HCT116 (cell line): ENCODE measurements around the gene TELO2. TPM values are rescaled to one million over a fixed set of nuclear protein-coding genes. Genes with fewer than 3 reads are reported as not detected.

Source experiments
- ATAC-seq: fragments of 200-7000 bp; cut with Tn5 transposase; 2 replicates; pipeline ENCODE4 v1.9.1; 2020; ENCODE audit warnings: mild to moderate bottlenecking, moderate library complexity
- BruUV-seq: library from RNA; stranded (reverse); fragments of 400-500 nt; replicated peaks from 2 replicates; lab custom pipeline; 2021; lab: Mats Ljungman, UMichigan
- CTCF ChIA-PET: fragments of 300-600 bp; sonication (Branson Sonifier 250); formaldehyde crosslinking; loops from one replicate; lab custom pipeline; 2021; ENCODE audit warnings: antibody characterized with exemption; lab: Charles Lee
- POLR2A ChIA-PET: fragments of 300-600, 350-600 bp; sonication (Branson Sonifier 250); formaldehyde crosslinking; loops from one replicate; lab custom pipeline; 2021; ENCODE audit warnings: antibody characterized with exemption; lab: Charles Lee
- RAD21 ChIA-PET, 2 experiments: fragments of 300-600 bp; sonication (Branson Sonifier 250); formaldehyde crosslinking; loops; one replicate each; lab custom pipeline; 2023; ENCODE audit warnings: low total read pairs in 2 of 2; ENCODE audit not compliant: uncharacterized antibody in 2 of 2, unreplicated experiment in 2 of 2, low non-redundant PET in 1 of 2; lab: Charles Lee
- DNase-seq: peaks from one replicate; pipeline ENCODE4 v3.0.0-alpha.2; 2010; ENCODE audit warnings: low read depth, low spot score
- H2AFZ ChIP-seq: fragments of 200-600 bp; shearing (Covaris generic), sonication (generic); 2 replicates; pipeline ENCODE4 v1.6.1; 2017; ENCODE audit warnings: low read depth, mixed run types, mixed read lengths, antibody characterized with exemption, low read length; ENCODE audit not compliant: poor library complexity, severe bottlenecking
- H3K27ac ChIP-seq: 2 replicates; pipeline ENCODE4 v1.5.1; 2012; ENCODE audit warnings: low read depth, low read length
- H3K27me3 ChIP-seq: fragments of 200-600 bp; sonication (generic); 2 replicates; pipeline ENCODE4 v1.6.1; 2016; ENCODE audit warnings: mixed run types, low read length, mixed read lengths; ENCODE audit not compliant: insufficient read depth
- H3K36me3 ChIP-seq, 2 experiments: fragments of 200-500 bp in 1 of 2; fragments of 200-600 bp in 1 of 2; sonication (Bioruptor generic) in 1 of 2; sonication (generic) in 1 of 2; 2 replicates each; pipeline versions ENCODE4 v1.5.1 to v1.6.1; 2014 to 2016; ENCODE audit warnings: low read length in 2 of 2, inconsistent platforms in 1 of 2, mixed read lengths in 1 of 2, mixed run types in 1 of 2; ENCODE audit not compliant: insufficient read depth in 2 of 2, control insufficient read depth in 1 of 2
- H3K4me1 ChIP-seq, 2 experiments: fragments of 200-600 bp in 1 of 2; sonication (generic) in 1 of 2; 2 replicates each; pipeline versions ENCODE4 v1.5.1 to v1.6.1; 2012 to 2017; ENCODE audit warnings: low read length in 2 of 2, inconsistent platforms in 1 of 2, mild to moderate bottlenecking in 1 of 2, mixed read lengths in 1 of 2, mixed run types in 1 of 2, moderate library complexity in 1 of 2; ENCODE audit not compliant: insufficient read depth in 2 of 2, control insufficient read depth in 1 of 2
- H3K4me2 ChIP-seq: fragments of 200-600 bp; sonication (generic); 2 replicates; pipeline ENCODE4 v1.6.1; 2017; ENCODE audit warnings: mixed run types, low read length, mixed read lengths
- H3K4me3 ChIP-seq, 2 experiments: fragments of 200-600 bp in 1 of 2; sonication (generic) in 1 of 2; replicated peaks in 1 of 2; 2 replicates each; pipeline ENCODE4 v1.5.1; 2011 to 2016; ENCODE audit warnings: low read length in 2 of 2, control low read depth in 1 of 2, low read depth in 1 of 2, mild to moderate bottlenecking in 1 of 2, mixed read lengths in 1 of 2, mixed run types in 1 of 2
- H3K79me2 ChIP-seq: fragments of 200-600 bp; sonication (generic); 2 replicates; pipeline ENCODE4 v1.6.1; 2017; ENCODE audit warnings: mild to moderate bottlenecking, mixed run types, low read length, moderate library complexity, mixed read lengths; ENCODE audit not compliant: insufficient read depth
- H3K9ac ChIP-seq: fragments of 200-600 bp; sonication (generic); 2 replicates; pipeline ENCODE4 v1.6.1; 2016; ENCODE audit warnings: low read length, mixed read lengths
- H3K9me2 ChIP-seq: fragments of 200-600 bp; sonication (generic), shearing (Covaris generic); 2 replicates; pipeline ENCODE4 v1.6.1; 2017; ENCODE audit warnings: mixed run types, mild to moderate bottlenecking, moderate library complexity; ENCODE audit not compliant: insufficient read depth
- H3K9me3 ChIP-seq, 2 experiments: fragments of 200-500 bp in 1 of 2; fragments of 200-600 bp in 1 of 2; sonication (Bioruptor generic) in 1 of 2; sonication (generic) in 1 of 2; 2 replicates each; pipeline ENCODE4 v1.6.1; 2014 to 2017; ENCODE audit warnings: low read length in 2 of 2, mixed read lengths in 2 of 2, inconsistent platforms in 1 of 2, low read depth in 1 of 2, mild to moderate bottlenecking in 1 of 2, mixed run types in 1 of 2, moderate library complexity in 1 of 2; ENCODE audit not compliant: control insufficient read depth in 1 of 2, insufficient read depth in 1 of 2
- H4K20me1 ChIP-seq: fragments of 200-600 bp; sonication (generic), shearing (Covaris generic); 2 replicates; pipeline ENCODE4 v1.6.1; 2017; ENCODE audit warnings: mixed run types, mild to moderate bottlenecking, moderate library complexity; ENCODE audit not compliant: insufficient read depth
- CEBPB ChIP-seq: IDR thresholded peaks from 2 replicates; pipeline ENCODE4 v1.6.1; 2012; ENCODE audit warnings: low read depth
- JUND ChIP-seq: IDR thresholded peaks from 2 replicates; pipeline ENCODE4 v1.6.1; 2012
- SP1 ChIP-seq: IDR thresholded peaks from 2 replicates; pipeline ENCODE4 v1.6.1; 2012; ENCODE audit warnings: low read depth
- TCF7L2 ChIP-seq: IDR thresholded peaks from 2 replicates; pipeline ENCODE4 v1.7.0; 2011; ENCODE audit warnings: borderline replicate concordance, inconsistent platforms; ENCODE audit not compliant: insufficient read depth, insufficient read length; ENCODE audit errors: extremely low read depth
- YY1 ChIP-seq: IDR thresholded peaks from 2 replicates; pipeline ENCODE4 v1.6.1; 2011; ENCODE audit warnings: low read length, low read depth, moderate library complexity, mild to moderate bottlenecking; ENCODE audit not compliant: insufficient replicate concordance; ENCODE audit errors: extremely low read depth
- ZNF274 ChIP-seq: fragments of 200-500 bp; sonication (Bioruptor generic); IDR thresholded peaks from 2 replicates; pipeline ENCODE4 v1.6.1; 2014; ENCODE audit warnings: mild to moderate bottlenecking, low read depth, low read length, inconsistent platforms
- intact Hi-C: fragments of 100-400 bp; cut with micrococcal nuclease; formaldehyde crosslinking; loops from 2 replicates; pipeline ENCODE4 v1.10.0; 2022
- total RNA-seq: library from RNA; stranded (reverse); gene quantifications from one replicate; pipeline ENCODE4 v1.2.1, GENCODE V29; 2021; ENCODE audit not compliant: unreplicated experiment
- TF ChIP-seq, protein P1 (sequence below): IDR thresholded peaks from 2 replicates; pipeline ENCODE4 v1.6.1; 2011; ENCODE audit warnings: mild to moderate bottlenecking, low read length, moderate library complexity; ENCODE audit not compliant: insufficient replicate concordance; ENCODE audit errors: extremely low read depth
- TF ChIP-seq, protein P2 (sequence below), 3 experiments: fragments of 200-600 bp in 1 of 3; sonication (generic) in 1 of 3; IDR thresholded peaks in 2 of 3; conservative IDR thresholded peaks in 1 of 3; 2 replicates each; pipeline ENCODE4 v1.5.1; 2012 to 2017; ENCODE audit warnings: low read depth in 2 of 3, low read length in 2 of 3, antibody characterized with exemption in 1 of 3, borderline replicate concordance in 1 of 3, control low read depth in 1 of 3, mild to moderate bottlenecking in 1 of 3, mixed read lengths in 1 of 3, mixed run types in 1 of 3, moderate library complexity in 1 of 3; ENCODE audit not compliant: insufficient read depth in 1 of 3

TELO2 gene
- total RNA-seq, 1 experiment from 2014 or later = 74.3 TPM

DNA sequence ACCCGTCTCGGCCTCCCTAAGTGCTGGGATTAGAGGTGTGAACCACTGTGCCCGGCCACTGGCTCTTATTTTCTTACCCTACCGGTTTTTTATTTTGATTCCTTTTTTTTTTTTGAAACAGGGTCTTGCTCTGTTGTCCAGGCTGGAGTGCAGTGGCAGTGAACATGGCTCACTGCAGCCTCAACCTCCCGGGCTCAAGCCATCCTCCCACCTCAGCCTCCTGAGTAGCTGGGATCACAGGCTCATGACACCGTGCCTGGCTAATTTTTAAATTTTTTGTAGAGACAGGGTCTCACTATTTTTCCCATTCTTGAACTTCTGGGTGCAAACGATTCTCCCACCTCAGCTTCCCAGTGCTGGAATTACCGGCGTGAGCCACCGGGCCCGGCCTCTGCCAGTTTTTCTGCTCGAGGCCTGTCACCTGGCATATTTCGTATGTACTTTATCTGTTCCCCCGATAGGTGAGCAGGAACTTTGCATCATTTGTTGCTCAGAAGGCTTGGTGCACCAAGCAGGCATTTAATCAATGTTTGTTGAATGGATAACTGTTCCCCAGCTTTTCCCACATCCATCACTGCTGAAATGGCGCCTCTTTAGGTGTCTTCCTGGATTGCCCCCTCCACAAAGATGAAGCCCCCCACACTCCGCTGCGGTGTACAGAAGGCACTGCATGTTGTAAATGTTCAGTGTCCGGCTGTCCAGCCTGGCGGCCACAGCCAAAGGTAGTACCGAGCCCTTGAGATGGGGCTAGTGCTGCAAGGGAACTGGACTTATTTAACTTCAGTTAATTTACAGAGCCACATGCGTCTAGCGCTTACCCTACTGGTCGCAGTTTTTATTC, 858 bp upstream of the TELO2 start:
- TSS peak; percentile 96 for BruUV-seq
- peak overlapping the region; percentile 45 for H3K27ac ChIP-seq
- H3K79me2 ChIP-seq = peaks cover 38% of the 10 kb centered on the region
- peak overlapping the region; percentile 90 for H2AFZ ChIP-seq
- H3K9me2 ChIP-seq = no peaks in the 10 kb centered on the region
- ATAC-seq = no peak
- H3K4me2 ChIP-seq = peak overlapping the region; percentile 95
- H3K36me3 ChIP-seq = peaks cover 0 to 19% of the 10 kb centered on the region in 2 experiments; a peak in 3 of 4 replicates
- no peak for DNase-seq
- peak overlapping the region; percentile 35 to 91 for H3K4me3 ChIP-seq
- peaks cover 10 to 17% of the 10 kb centered on the region in 2 experiments for H3K4me1 ChIP-seq
- ChIA-PET POLR2A (no interaction called here), CTCF (no interaction called here), RAD21 (no interaction called here)
- no peaks in the 10 kb centered on the region for H3K9me3 ChIP-seq
- H4K20me1 ChIP-seq = no peaks in the 10 kb centered on the region
- TF ChIP-seq YY1 = no peak
- TF ChIP-seq, protein P1, sequence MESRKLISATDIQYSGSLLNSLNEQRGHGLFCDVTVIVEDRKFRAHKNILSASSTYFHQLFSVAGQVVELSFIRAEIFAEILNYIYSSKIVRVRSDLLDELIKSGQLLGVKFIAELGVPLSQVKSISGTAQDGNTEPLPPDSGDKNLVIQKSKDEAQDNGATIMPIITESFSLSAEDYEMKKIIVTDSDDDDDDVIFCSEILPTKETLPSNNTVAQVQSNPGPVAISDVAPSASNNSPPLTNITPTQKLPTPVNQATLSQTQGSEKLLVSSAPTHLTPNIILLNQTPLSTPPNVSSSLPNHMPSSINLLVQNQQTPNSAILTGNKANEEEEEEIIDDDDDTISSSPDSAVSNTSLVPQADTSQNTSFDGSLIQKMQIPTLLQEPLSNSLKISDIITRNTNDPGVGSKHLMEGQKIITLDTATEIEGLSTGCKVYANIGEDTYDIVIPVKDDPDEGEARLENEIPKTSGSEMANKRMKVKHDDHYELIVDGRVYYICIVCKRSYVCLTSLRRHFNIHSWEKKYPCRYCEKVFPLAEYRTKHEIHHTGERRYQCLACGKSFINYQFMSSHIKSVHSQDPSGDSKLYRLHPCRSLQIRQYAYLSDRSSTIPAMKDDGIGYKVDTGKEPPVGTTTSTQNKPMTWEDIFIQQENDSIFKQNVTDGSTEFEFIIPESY = no peak
- TF ChIP-seq SP1 = no peak
- TF ChIP-seq, all 23 proteins: peak for 0
- peak overlapping the region; percentile 96 for H3K9ac ChIP-seq
- no peaks in the 10 kb centered on the region for H3K27me3 ChIP-seq
- intact Hi-C loops = no loop called here

DNA sequence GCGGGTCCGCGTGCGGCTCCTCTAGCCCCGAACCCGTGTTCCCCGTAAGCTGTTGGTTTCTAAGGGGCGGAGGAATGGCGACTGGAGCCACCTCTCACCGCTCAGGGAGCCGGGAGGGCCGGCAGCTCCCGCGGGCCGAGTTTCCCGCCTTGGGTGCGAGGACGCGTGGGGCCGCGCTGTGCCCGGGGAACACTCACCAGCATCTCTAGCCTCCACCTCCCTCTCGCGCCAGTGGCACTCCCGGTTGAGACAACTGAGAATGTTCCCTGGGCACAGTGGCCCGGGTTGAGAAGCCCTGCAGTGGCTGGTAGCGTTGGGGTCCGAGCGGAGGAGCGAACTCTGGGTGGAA, 560 bp downstream of the TELO2 start:
- Histone ChIP-seq H4K20me1 (no peaks in the 10 kb centered on the region), H2AFZ (no peak overlapping the region), H3K9ac (peak overlapping the region; percentile 96), H3K4me3 (peak overlapping the region; percentile 86 to 91), H3K36me3 (peaks cover 2 to 24% of the 10 kb centered on the region in 2 experiments; a peak in 3 of 4 replicates), H3K9me2 (no peaks in the 10 kb centered on the region), H3K9me3 (no peaks in the 10 kb centered on the region), H3K4me1 (peaks cover 10 to 17% of the 10 kb centered on the region in 2 experiments), H3K79me2 (peaks cover 38% of the 10 kb centered on the region), H3K27ac (peak overlapping the region; percentile 65), H3K27me3 (no peaks in the 10 kb centered on the region), H3K4me2 (peak overlapping the region; percentile 95)
- ChIA-PET CTCF (interaction anchor here (0.6 kb wide), 1 partner anchor 321 kb away, joined by 3 read pairs; no protein-coding TSS in a partner anchor), POLR2A (no interaction called here), RAD21 (no interaction called here)
- no peak for DNase-seq
- intact Hi-C loops = no loop called here
- no peak for TF ChIP-seq ZNF274
- TF ChIP-seq CEBPB = no peak
- TF ChIP-seq JUND = no peak
- TF ChIP-seq, protein P2, sequence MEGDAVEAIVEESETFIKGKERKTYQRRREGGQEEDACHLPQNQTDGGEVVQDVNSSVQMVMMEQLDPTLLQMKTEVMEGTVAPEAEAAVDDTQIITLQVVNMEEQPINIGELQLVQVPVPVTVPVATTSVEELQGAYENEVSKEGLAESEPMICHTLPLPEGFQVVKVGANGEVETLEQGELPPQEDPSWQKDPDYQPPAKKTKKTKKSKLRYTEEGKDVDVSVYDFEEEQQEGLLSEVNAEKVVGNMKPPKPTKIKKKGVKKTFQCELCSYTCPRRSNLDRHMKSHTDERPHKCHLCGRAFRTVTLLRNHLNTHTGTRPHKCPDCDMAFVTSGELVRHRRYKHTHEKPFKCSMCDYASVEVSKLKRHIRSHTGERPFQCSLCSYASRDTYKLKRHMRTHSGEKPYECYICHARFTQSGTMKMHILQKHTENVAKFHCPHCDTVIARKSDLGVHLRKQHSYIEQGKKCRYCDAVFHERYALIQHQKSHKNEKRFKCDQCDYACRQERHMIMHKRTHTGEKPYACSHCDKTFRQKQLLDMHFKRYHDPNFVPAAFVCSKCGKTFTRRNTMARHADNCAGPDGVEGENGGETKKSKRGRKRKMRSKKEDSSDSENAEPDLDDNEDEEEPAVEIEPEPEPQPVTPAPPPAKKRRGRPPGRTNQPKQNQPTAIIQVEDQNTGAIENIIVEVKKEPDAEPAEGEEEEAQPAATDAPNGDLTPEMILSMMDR (IDR thresholded peaks at IDR 0.05 in 2 of 3, conservative IDR thresholded peaks at IDR 0.05 in 1 of 3; ENCODE audit: borderline replicate concordance in 1 of 3, insufficient read depth in 1 of 3, low read depth in 2 of 3, low read length in 2 of 3) = no peak
- no peak for TF ChIP-seq SP1
- no peak for TF ChIP-seq TCF7L2
- BruUV-seq = TSS peak; percentile 82
- ATAC-seq = peak; percentile 23
